Stimulated activated CD8-positive, alpha-beta memory T cell treated with anti-CD3 and anti-CD28 coated beads, Interleukin-12 subunit alpha, Interleukin-12 subunit beta, amount 100 ng/mL, for 1 hour (primary cell): ENCODE data around the gene CACNB4.
A peak's percentile ranks its signal among the peaks of the same experiment; 100 is the strongest.
"Not testable (repeated sequence)": the region's sequence is repeated elsewhere in the genome, so short reads cannot be mapped to it uniquely, and the experiment has no call there.

Experiments
- DNase-seq: peaks from one replicate; pipeline ENCODE4 v3.0.0-alpha.2; 2020; ENCODE audit warnings: low read depth

Gene CACNB4

GRCh38 chr2:152050915-152051314 lies 47.9 kb downstream of the CACNB4 start:
- no peak for DNase-seq

DNA sequence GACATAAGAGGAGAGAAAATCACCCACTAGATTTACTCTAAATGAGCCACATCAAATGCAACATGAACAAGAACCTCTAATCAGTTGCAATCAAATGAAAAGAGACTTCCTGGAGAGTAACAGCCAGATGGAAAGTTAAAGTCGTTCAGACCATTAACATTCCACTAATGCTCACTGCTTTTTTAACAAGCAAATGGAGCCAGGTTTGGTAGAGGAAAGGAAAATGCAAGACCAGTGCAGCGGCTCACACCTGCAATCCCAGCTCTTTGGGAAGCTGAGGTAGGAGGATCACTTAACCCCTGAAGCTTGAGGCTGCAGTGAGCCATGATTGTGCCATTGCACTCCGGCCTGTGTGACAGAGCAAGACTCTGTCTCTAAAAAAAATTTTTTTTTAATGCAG lies 48.5 kb downstream of the CACNB4 start:
- no peak for DNase-seq

- no peak for DNase-seq
These were observed 49.3 kb downstream of the CACNB4 start for GRCh38 chr2:152049541-152049940.

- DNase-seq: no peak
These were observed 50.9 kb downstream of the CACNB4 start for GRCh38 chr2:152047824-152048471.

DNA sequence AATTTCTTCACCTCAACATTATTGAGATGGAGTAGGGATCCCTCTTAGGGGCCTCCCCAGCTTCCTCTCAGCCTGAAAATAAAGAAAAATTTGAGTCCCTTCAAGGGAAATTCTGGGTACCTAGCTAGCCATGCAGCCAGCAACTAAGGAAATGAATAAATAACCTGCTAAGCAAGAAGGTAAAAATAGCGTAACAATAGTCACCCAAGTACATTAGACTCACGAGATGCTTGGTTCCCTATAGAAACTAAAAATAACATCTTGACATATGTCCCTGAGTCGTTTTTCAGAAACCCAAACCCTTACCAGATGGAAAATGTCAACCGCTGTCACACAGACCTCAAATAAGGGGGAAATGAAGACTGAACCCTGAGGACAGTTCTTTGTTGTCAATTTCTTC lies 51.9 kb downstream of the CACNB4 start:
- DNase-seq: no peak

GRCh38 chr2:152042636-152043615 lies 55.9 kb downstream of the CACNB4 start:
- no peak for DNase-seq

GRCh38 chr2:152038441-152038958 lies 60.3 kb downstream of the CACNB4 start:
- DNase-seq: no peak

DNA sequence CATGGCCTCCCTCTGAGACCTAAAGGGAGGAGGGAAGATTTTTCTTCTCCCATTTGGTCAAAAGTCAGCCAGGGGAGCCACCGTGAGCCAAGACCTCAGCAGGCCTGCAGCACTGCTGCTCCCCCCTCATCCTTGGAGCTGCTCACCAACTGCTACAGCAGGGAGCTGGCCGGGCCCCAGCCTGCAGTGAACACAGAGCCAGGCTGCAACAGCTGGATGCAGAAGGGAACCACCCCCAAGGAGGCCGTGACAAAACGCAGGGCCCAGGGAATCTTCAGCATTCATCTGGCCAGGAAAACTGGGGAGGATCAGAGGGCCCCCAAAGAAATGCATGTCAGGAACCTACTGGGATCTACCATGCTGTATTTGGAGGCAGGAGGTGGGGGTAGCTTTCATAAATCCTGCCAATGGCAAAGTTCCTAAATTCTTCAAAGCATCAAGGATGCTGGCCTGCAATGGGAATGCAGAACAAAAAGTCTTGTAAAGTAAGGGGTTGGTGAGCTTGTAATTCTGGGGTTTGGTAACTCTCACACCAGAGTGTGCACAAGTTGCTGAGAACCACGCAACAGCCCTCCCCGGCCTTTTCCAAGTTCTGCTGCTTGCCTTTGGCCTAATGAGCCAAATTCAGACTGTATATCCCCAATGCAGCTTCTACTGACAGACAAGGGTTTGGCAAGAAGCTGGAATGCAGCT lies 61.0 kb downstream of the CACNB4 start:
- no peak for DNase-seq

DNA sequence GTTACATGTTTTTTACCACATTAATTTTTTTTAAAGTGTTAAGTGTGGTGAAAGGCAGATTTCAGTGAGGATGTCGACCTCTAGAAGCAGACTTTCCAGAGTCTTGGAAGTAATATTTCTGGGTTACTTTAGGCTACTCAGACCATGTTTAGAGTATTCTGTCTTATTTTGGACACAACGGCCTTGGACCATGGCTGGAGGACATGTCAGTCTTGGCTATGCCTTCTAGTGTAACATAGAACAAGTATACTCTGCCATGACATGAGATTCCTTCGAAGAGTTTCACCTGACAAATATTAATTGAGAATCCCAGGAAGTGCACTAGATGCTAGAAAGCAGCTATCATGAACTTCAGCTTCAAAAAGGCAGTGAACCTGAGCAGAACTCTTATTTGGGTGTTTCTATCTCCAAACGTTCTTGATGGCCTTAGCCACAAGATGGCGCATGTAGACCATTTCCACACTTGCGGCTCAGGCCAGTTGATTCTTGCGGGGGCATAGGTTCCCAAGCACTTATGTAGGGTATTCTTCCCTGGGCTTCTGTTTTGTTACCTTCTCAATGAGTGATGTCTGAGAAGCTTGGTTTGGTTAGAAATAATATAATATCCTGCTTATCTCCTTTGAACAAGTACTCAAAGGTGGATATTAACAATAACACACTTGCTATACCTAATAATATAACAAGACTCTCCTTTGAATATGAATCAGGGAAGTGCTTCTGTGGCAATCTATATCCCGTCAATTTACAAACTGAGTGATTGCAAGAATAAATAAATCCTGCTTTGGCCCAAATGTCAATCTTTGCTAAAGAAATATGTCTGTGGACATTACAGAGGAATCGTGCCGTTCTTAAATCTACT lies 62.0 kb downstream of the CACNB4 start:
- DNase-seq: peak; percentile 24

GRCh38 chr2:152034257-152034801 lies 64.5 kb downstream of the CACNB4 start:
- no peak for DNase-seq

DNA sequence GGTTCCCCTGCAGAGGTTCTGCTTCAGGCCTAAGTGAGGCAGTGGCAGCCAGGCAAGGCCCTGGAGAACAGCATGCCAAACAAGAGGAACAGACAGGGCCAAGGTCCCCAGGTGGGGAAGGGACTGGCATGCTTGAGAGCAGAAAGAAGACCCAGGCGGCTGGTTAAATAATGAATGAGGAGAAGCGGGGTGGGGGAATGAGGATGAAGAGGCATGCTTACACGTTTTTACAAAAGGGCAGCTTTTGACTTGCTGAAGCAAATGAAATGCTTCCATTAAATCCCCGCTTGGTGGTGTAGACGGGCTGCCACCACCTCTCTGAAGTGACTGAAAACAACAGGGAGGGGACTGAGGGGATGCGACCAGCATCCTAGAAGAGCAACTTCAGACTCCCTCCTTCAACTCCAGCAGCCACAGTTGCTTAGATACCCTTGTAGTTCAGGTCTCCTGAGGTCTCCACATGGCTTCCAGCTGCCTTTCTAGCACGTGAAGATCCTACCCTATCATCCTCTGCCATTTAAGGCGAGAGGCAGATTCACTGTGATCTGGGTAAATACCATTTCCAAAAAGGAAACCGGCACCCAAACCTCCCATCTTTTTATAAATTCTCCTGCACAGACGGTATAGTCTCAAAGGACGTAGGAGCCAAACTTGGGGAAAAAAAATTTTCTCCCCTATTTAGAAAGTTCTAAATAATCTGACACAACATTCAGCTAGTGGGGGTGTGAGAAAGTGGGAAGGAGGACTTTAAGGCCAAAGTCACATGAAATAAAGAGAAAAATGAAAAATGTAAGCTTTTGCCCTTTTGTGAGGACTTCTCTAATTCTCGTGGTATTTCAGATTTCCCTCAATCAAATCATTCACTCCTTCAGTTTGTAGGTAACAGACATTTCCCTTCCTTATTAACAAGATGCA lies 65.6 kb downstream of the CACNB4 start:
- no peak for DNase-seq

- no peak for DNase-seq
These were observed 67.0 kb downstream of the CACNB4 start for GRCh38 chr2:152031747-152032306.

- not testable (repeated sequence) for DNase-seq
These were observed 68.1 kb downstream of the CACNB4 start for GRCh38 chr2:152030596-152031328.

DNA sequence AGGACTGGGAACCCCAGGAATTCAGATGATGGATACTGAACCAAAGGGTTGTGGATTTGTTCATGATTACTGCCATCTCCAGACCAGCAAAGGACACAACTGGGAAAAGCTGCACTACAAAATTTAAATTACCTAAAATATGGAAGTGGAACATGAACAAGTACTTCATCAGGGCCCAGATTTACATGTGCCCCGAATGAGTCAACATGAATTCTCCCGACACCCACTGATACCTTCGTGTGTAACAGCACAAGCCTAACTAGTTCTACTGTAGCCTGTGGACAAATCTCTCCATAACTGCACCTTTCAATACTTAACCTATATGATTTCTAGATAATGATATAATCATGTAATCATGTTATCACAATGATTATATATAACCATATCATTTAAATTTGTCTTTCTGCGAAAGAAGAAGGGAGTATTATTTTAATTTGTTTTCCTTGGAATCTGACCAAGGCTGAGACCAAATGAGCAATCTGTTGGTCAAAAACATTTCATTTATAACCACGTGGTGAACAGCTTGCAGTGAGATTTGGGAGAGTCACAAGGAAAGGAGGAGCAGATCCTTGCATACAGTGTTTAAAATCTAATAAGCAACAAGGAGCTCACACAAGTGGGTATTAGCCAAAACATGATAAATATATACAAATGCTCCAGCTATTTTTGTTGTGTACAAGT lies 70.5 kb downstream of the CACNB4 start:
- DNase-seq: no peak

DNA sequence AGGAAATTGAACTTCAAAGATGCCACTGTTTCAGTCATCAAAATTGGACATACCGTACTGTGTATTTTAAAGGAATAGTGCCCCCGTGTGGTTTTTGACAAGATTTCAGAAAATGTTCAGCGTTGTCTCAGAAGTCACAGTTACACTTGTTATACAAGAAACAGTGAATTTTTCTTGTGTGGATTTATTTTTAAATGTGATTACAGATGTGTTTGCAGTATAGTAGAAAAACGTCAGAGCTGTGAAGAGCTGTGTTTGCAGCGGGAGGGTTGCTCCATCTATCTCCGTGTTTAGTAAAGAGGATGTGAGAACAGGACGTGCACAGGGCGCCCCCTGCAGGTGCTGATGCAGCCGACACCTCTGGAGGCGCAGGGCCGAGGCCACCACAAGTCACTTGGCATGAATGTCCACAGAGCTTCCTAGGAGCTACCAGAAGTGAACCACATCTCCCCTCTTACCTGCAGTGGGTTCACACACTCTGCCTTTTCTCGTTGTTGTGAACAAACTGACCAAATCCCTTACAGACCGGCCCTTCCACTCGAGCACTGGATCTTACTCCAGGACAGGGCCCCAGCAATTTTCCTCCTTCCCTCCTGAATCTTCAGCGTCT lies 73.1 kb downstream of the CACNB4 start:
- peak; percentile 60 for DNase-seq

- DNase-seq: no peak
These were observed 74.4 kb downstream of the CACNB4 start for GRCh38 chr2:152024477-152024876.

- DNase-seq: no peak
These were observed 76.8 kb downstream of the CACNB4 start for GRCh38 chr2:152022090-152022489.

- DNase-seq: not testable (repeated sequence)
These were observed 77.8 kb downstream of the CACNB4 start for GRCh38 chr2:152021001-152021400.
